SK-N-SH (cell line): Measurements from ENCODE around the gene MAP7. TPM values are rescaled to one million over a fixed set of nuclear protein-coding genes. Genes with fewer than 3 reads are reported as not detected.

Source experiments
- CTCF ChIA-PET: fragments of 300-600, 350-600 bp; formaldehyde crosslinking; extraction: SDS; loops from one replicate; lab custom pipeline; 2021; lab: Yijun Ruan, JAX
- POLR2A ChIA-PET: fragments of 350-600 bp; sonication (Branson Sonifier 250); formaldehyde crosslinking; extraction: SDS; loops from one replicate; lab custom pipeline; 2020; ENCODE audit warnings: antibody characterized with exemption, inconsistent platforms; lab: Yijun Ruan, JAX
- DNase-seq: peaks from one replicate; pipeline ENCODE4 v3.0.0; 2012
- H2AFZ ChIP-seq: fragments of 200-600 bp; sonication (generic); 2 replicates; pipeline ENCODE4 v1.8.1; 2016; ENCODE audit warnings: antibody characterized with exemption, mild to moderate bottlenecking, low read depth
- H3F3A ChIP-seq: fragments of 200-600 bp; sonication (generic); replicated peaks from 2 replicates; pipeline ENCODE3; 2016; ENCODE audit warnings: antibody characterized with exemption, mild to moderate bottlenecking; ENCODE audit not compliant: insufficient read depth
- H3K27ac ChIP-seq, 2 experiments: fragments of 200-500 bp in 1 of 2; fragments of 200-600 bp in 1 of 2; sonication (Bioruptor generic) in 1 of 2; sonication (generic), shearing (Covaris generic) in 1 of 2; 2 replicates each; pipeline versions ENCODE4 v1.5.1 to v1.6.1; 2014 to 2016; ENCODE audit warnings: low read depth in 2 of 2, inconsistent platforms in 1 of 2, low read length in 1 of 2, mild to moderate bottlenecking in 1 of 2, mixed read lengths in 1 of 2
- H3K27me3 ChIP-seq: fragments of 200-600 bp; sonication (generic), shearing (Covaris generic); 2 replicates; pipeline ENCODE4 v1.6.1; 2016; ENCODE audit warnings: mixed run types; ENCODE audit not compliant: insufficient read depth
- H3K36me3 ChIP-seq, 2 experiments: fragments of 200-500 bp in 1 of 2; fragments of 200-600 bp in 1 of 2; sonication (Bioruptor generic) in 1 of 2; sonication (generic) in 1 of 2; replicated peaks in 1 of 2; 2 replicates each; pipeline versions ENCODE3 to v1.5.1; 2014 to 2016; ENCODE audit warnings: low read length in 1 of 2, mild to moderate bottlenecking in 1 of 2; ENCODE audit not compliant: insufficient read depth in 2 of 2, control insufficient read depth in 1 of 2
- H3K4me1 ChIP-seq, 2 experiments: fragments of 200-500 bp in 1 of 2; fragments of 200-600 bp in 1 of 2; sonication (Bioruptor generic) in 1 of 2; sonication (generic), shearing (Covaris generic) in 1 of 2; 2 replicates each; pipeline versions ENCODE4 v1.5.1 to v1.6.1; 2014 to 2016; ENCODE audit warnings: low read depth in 1 of 2, low read length in 1 of 2, mixed run types in 1 of 2; ENCODE audit not compliant: insufficient read depth in 2 of 2, control insufficient read depth in 1 of 2
- H3K4me2 ChIP-seq: fragments of 200-600 bp; sonication (generic), shearing (Covaris generic); 2 replicates; pipeline ENCODE4 v1.6.1; 2017; ENCODE audit warnings: mixed run types
- H3K4me3 ChIP-seq, 2 experiments: fragments of 200-500 bp in 1 of 2; fragments of 200-600 bp in 1 of 2; sonication (Bioruptor generic) in 1 of 2; sonication (generic), shearing (Covaris generic) in 1 of 2; 2 replicates each; pipeline versions ENCODE4 v1.5.1 to v1.8.1; 2014 to 2016; ENCODE audit warnings: low read depth in 2 of 2, inconsistent platforms in 1 of 2, low read length in 1 of 2, mild to moderate bottlenecking in 1 of 2, mixed read lengths in 1 of 2, moderate library complexity in 1 of 2
- H3K79me2 ChIP-seq: fragments of 200-600 bp; sonication (generic); 2 replicates; pipeline ENCODE4 v1.8.1; 2017; ENCODE audit warnings: mild to moderate bottlenecking; ENCODE audit not compliant: insufficient read depth
- H3K9ac ChIP-seq: fragments of 200-600 bp; sonication (generic); 2 replicates; pipeline ENCODE4 v1.6.1; 2017; ENCODE audit warnings: mixed run types
- H3K9me2 ChIP-seq: fragments of 200-600 bp; sonication (generic); 2 replicates; pipeline ENCODE4 v1.6.1; 2017; ENCODE audit warnings: mixed run types
- H3K9me3 ChIP-seq: fragments of 200-600 bp; sonication (generic); 2 replicates; pipeline ENCODE4 v1.6.1; 2017; ENCODE audit warnings: mixed run types, mild to moderate bottlenecking, moderate library complexity
- H4K20me1 ChIP-seq: fragments of 200-600 bp; sonication (generic); 2 replicates; pipeline ENCODE4 v1.6.1; 2017; ENCODE audit warnings: mild to moderate bottlenecking, mixed run types; ENCODE audit not compliant: insufficient read depth
- EZH2phosphoT487 ChIP-seq: fragments of 200-600 bp; sonication (generic); IDR thresholded peaks from 2 replicates; pipeline ENCODE4 v1.6.1; 2017; ENCODE audit warnings: low read depth, mixed run types, mild to moderate bottlenecking, antibody characterized with exemption, moderate library complexity, borderline replicate concordance
- GABPA ChIP-seq: IDR thresholded peaks from 2 replicates; pipeline ENCODE4 v1.4.0; 2012; ENCODE audit warnings: low read depth, mild to moderate bottlenecking
- NRF1 ChIP-seq: IDR thresholded peaks from 2 replicates; pipeline ENCODE4 v1.6.1; 2012; ENCODE audit warnings: low read depth, mild to moderate bottlenecking, low read length
- POLR2AphosphoS5 ChIP-seq: IDR thresholded peaks from 2 replicates; pipeline ENCODE4 v1.6.1; 2012; ENCODE audit warnings: low read depth, low read length
- RCOR1 ChIP-seq: fragments of 150-350 bp; IDR thresholded peaks from 2 replicates; pipeline ENCODE4 v1.6.1; 2017; ENCODE audit warnings: antibody characterized with exemption, low read length
- YY1 ChIP-seq: IDR thresholded peaks from 2 replicates; pipeline ENCODE4 v1.4.0; 2012; ENCODE audit warnings: low read depth, mild to moderate bottlenecking
- WGBS: methylation state at CpG from one replicate; pipeline ENCODE4 v1.1.6; 2017; ENCODE audit warnings: low lambda C conversion rate; 5-methylcytosine and 5-hydroxymethylcytosine counted together
- polyA plus RNA-seq, 3 experiments: library from polyadenylated mRNA; depleted of rRNA; stranded (reverse); fragments of >200 nt; gene quantifications; 2 replicates each; pipeline ENCODE4 v1.2.3, GENCODE V29; 2012
- TF ChIP-seq, protein P1 (sequence below): IDR thresholded peaks from 2 replicates; pipeline ENCODE4 v1.6.1; 2012; ENCODE audit warnings: mild to moderate bottlenecking, low read depth, low read length, moderate library complexity

The MAP7 gene
- polyA plus RNA-seq, 1 of the 3 experiments (the other 2 are of a cell fraction) = 0.76 TPM

DNA sequence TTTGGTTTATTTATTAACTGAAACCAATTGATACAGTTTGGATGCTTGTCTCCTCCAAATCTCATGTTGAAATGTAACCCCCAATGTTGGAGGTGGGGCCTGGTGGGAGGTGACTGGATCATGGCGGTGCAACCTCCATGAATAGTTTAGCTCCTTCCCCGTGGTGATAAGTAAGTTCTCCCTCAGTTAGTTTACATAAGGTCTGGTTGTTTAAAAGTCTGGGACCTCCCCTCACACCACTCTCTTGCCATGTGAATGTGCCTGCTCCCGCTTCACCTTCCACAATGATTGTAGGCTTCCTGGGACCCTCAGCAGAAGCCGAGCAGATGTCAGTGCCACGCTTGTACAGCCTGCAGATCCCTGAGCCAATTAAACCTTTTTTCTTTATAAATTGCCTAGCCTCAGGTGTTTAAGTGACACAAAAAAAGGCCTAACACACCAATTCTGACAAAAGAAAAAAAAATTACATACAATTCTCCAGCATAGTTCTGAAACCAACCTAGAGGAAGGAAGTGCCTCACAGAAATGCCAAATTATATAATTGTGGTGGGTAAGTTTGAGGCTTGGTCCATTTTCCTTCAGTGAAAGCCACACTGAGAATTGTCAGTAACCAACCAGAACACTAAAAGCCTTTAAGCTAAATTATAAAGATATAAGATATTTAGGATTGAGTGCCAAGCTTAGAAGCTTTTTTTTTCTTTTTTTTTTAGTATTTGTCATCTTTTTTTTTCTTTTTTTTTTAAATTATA lies 15.0 kb downstream of the MAP7 start:
- Histone ChIP-seq H3K36me3 (no peaks in the 10 kb centered on the region), H3K27ac (no peak overlapping the region), H3K27me3 (no peaks in the 10 kb centered on the region), H3K4me1 (peaks cover 0 to 6% of the 10 kb centered on the region in 2 experiments; a peak in 1 of 4 replicates), H3F3A (no peaks in the 10 kb centered on the region), H4K20me1 (no peaks in the 10 kb centered on the region), H3K79me2 (no peaks in the 10 kb centered on the region), H3K4me3 (no peak overlapping the region), H3K9me3 (no peaks in the 10 kb centered on the region), H3K4me2 (no peak overlapping the region), H3K9me2 (no peaks in the 10 kb centered on the region), H2AFZ (no peak overlapping the region), H3K9ac (no peak overlapping the region)
- ChIA-PET POLR2A (no interaction called here), CTCF (interaction anchor here (0.6 to 2.7 kb wide), 3 partner anchors 9 to 15 kb away, joined by 3 to 11 read pairs (median 3); partner anchors contain the start of gene MAP7)
- 98% methylated on average over 5 of the region's 5 CpGs for WGBS
- DNase-seq = no peak
- no peak for TF ChIP-seq RCOR1

- no peaks in the 10 kb centered on the region for H3K9me3 ChIP-seq
- H3K27me3 ChIP-seq = no peaks in the 10 kb centered on the region
- ChIA-PET CTCF (interaction anchor here (0.6 to 0.7 kb wide), 2 partner anchors 9 to 13 kb away, joined by 3 read pairs; no protein-coding TSS in a partner anchor), POLR2A (no interaction called here)
- H3F3A ChIP-seq = no peaks in the 10 kb centered on the region
- TF ChIP-seq YY1 (no peak), POLR2AphosphoS5 (no peak), RCOR1 (no peak), EZH2phosphoT487 (no peak), NRF1 (no peak), GABPA (no peak)
- TF ChIP-seq, protein P1, sequence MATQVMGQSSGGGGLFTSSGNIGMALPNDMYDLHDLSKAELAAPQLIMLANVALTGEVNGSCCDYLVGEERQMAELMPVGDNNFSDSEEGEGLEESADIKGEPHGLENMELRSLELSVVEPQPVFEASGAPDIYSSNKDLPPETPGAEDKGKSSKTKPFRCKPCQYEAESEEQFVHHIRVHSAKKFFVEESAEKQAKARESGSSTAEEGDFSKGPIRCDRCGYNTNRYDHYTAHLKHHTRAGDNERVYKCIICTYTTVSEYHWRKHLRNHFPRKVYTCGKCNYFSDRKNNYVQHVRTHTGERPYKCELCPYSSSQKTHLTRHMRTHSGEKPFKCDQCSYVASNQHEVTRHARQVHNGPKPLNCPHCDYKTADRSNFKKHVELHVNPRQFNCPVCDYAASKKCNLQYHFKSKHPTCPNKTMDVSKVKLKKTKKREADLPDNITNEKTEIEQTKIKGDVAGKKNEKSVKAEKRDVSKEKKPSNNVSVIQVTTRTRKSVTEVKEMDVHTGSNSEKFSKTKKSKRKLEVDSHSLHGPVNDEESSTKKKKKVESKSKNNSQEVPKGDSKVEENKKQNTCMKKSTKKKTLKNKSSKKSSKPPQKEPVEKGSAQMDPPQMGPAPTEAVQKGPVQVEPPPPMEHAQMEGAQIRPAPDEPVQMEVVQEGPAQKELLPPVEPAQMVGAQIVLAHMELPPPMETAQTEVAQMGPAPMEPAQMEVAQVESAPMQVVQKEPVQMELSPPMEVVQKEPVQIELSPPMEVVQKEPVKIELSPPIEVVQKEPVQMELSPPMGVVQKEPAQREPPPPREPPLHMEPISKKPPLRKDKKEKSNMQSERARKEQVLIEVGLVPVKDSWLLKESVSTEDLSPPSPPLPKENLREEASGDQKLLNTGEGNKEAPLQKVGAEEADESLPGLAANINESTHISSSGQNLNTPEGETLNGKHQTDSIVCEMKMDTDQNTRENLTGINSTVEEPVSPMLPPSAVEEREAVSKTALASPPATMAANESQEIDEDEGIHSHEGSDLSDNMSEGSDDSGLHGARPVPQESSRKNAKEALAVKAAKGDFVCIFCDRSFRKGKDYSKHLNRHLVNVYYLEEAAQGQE = no peak
- no peaks in the 10 kb centered on the region for H3K36me3 ChIP-seq
- H3K9me2 ChIP-seq = no peaks in the 10 kb centered on the region
- H2AFZ ChIP-seq = no peak overlapping the region
- H3K27ac ChIP-seq = no peak overlapping the region
- no peak overlapping the region for H3K9ac ChIP-seq
- H3K4me1 ChIP-seq = peaks cover 0 to 3% of the 10 kb centered on the region in 2 experiments; a peak in 1 of 4 replicates
- WGBS = 71% methylated on average over 3 of the region's 3 CpGs
- no peak overlapping the region for H3K4me2 ChIP-seq
- H3K4me3 ChIP-seq = no peak overlapping the region
- no peaks in the 10 kb centered on the region for H3K79me2 ChIP-seq
- no peaks in the 10 kb centered on the region for H4K20me1 ChIP-seq
- no peak for DNase-seq
Observed at GRCh38 chr6:136534268-136534667, 16.0 kb downstream of the MAP7 start.
